SH-SY5Y (cell line): ENCODE data around the gene LRP1-AS.

Source experiments
- GATA2 ChIP-seq: IDR thresholded peaks from 2 replicates; pipeline ENCODE4 v1.6.1; 2011; ENCODE audit warnings: mild to moderate bottlenecking, low read depth, low read length
- GATA3 ChIP-seq: IDR thresholded peaks from 2 replicates; pipeline ENCODE4 v1.6.1; 2011; ENCODE audit warnings: low read depth, mild to moderate bottlenecking, low read length, moderate library complexity

GRCh38 chr12:57162553-57163125 lies 15.2 kb upstream of the LRP1-AS start:
- TF ChIP-seq GATA3, result no peak
- TF ChIP-seq GATA2, result no peak
